Uterine smooth muscle cell (primary cell): ENCODE results near the gene HSPBAP1. TPM values are rescaled to one million over a fixed set of nuclear protein-coding genes. Genes with fewer than 3 reads are reported as not detected.

Experiments
- total RNA-seq: library from RNA; depleted of rRNA; stranded (reverse); fragments of >200 nt; gene quantifications from 2 replicates; pipeline ENCODE4 v1.2.3, GENCODE V29; 2014

The HSPBAP1 gene
- total RNA-seq = 9.3 and 10.9 TPM in 2 replicates

GRCh38 chr3:122793568-122794416 is at the start of gene HSPBAP1:
Gene HSPBAP1 (minus strand): TSS chr3:122793831. CDS start chr3:122793680, 151 bp downstream.

GRCh38 chr3:122794779-122795673 is 1.4 kb upstream of the HSPBAP1 start, which contains the start of gene SLC49A4:
Gene SLC49A4 (plus strand): TSS chr3:122795069. CDS start chr3:122795193, 124 bp downstream.

Other genes starting within 250 kb of the HSPBAP1 start
- gene PARP9, start 229.5 kb downstream of the HSPBAP1 start, total RNA-seq = 23.0 and 23.7 TPM in 2 replicates
- 15.5 and 19.5 TPM in 2 replicates for gene DTX3L, start 229.5 kb downstream of the HSPBAP1 start, total RNA-seq
- under 0.01 and 0.11 TPM in 2 replicates for gene PARP15, start 216.2 kb downstream of the HSPBAP1 start, total RNA-seq
- gene PARP14, start 113.0 kb downstream of the HSPBAP1 start, total RNA-seq = 54.1 and 63.9 TPM in 2 replicates
- gene SLC49A4, start 1.2 kb upstream of the HSPBAP1 start, total RNA-seq = 18.2 and 29.5 TPM in 2 replicates
- gene SEMA5B, start 233.9 kb upstream of the HSPBAP1 start, total RNA-seq = not detected in 2 replicates